A549 (cell line): Measurements from ENCODE around the gene BUD31. TPM values are rescaled to one million over a fixed set of nuclear protein-coding genes. Genes with fewer than 3 reads are reported as not detected.
A peak's percentile ranks its signal among the peaks of the same experiment; 100 is the strongest.

Experiments used
- ATAC-seq, 2 experiments: fragments of 200-7000 bp in 1 of 2; fragments of >200 bp in 1 of 2; cut with Nextera tagmentation in 1 of 2; cut with Tn5 transposase in 1 of 2; 3 replicates each; pipeline versions ENCODE4 v1.8.0 to v1.9.1; 2018 to 2020; ENCODE audit warnings: mild to moderate bottlenecking in 1 of 2, moderate library complexity in 1 of 2
- CTCF ChIA-PET: fragments of 300-600 bp; sonication (Branson Sonifier 250); formaldehyde crosslinking; extraction: SDS; loops from one replicate; lab custom pipeline; 2021; ENCODE audit warnings: antibody characterized with exemption, inconsistent platforms; lab: Yijun Ruan, JAX
- POLR2A ChIA-PET: fragments of 350-600 bp; formaldehyde crosslinking; extraction: SDS; loops from one replicate; lab custom pipeline; 2021; ENCODE audit warnings: antibody characterized with exemption, inconsistent platforms; lab: Yijun Ruan, JAX
- DNase-seq, 2 experiments: peaks; one replicate each; pipeline versions ENCODE4 v3.0.0 to v3.0.0-alpha.2; 2011 to 2016; ENCODE audit warnings: low read depth in 1 of 2, low spot score in 1 of 2
- FAIRE-seq: peaks from 2 replicates; lab custom pipeline; 2011; peaks lifted over from hg19 to GRCh38; lab: Jason Lieb, UNC
- H3K27ac ChIP-seq, 2 experiments: fragments of >200 bp; sonication (Bioruptor Twin); formaldehyde crosslinking; 3 replicates each; pipeline ENCODE4 v1.5.1; 2016 to 2017
- H3K4me1 ChIP-seq: fragments of >200 bp; sonication (Bioruptor Twin); formaldehyde crosslinking; 3 replicates; pipeline ENCODE4 v1.6.1; 2016
- H3K4me2 ChIP-seq: fragments of >200 bp; sonication (Bioruptor Twin); formaldehyde crosslinking; 3 replicates; pipeline ENCODE4 v1.6.1; 2016
- H3K4me3 ChIP-seq: fragments of >200 bp; sonication (Bioruptor Twin); formaldehyde crosslinking; 3 replicates; pipeline ENCODE4 v1.5.1; 2016
- H3K9me3 ChIP-seq: fragments of >200 bp; sonication (Bioruptor Twin); formaldehyde crosslinking; 3 replicates; pipeline ENCODE4 v1.6.1; 2016
- CHD2 ChIP-seq: fragments of 150-350 bp; IDR thresholded peaks from 2 replicates; pipeline ENCODE4 v1.6.1; 2014; ENCODE audit warnings: low read length; ENCODE audit not compliant: partially characterized antibody
- CHD4 ChIP-seq: fragments of 200-600 bp; sonication (generic); IDR thresholded peaks from 2 replicates; pipeline ENCODE4 v1.6.1; 2016; ENCODE audit warnings: antibody characterized with exemption, mild to moderate bottlenecking, borderline replicate concordance
- EHMT2 ChIP-seq: fragments of 200-600 bp; sonication (generic); IDR thresholded peaks from 2 replicates; pipeline ENCODE4 v1.6.1; 2016; ENCODE audit warnings: antibody characterized with exemption, low read depth, mild to moderate bottlenecking, moderate library complexity
- EP300 ChIP-seq, 2 experiments: fragments of >200 bp; sonication (Bioruptor Twin); formaldehyde crosslinking; IDR thresholded peaks; 2 replicates in 1 of 2; 3 replicates in 1 of 2; pipeline ENCODE4 v1.6.1; 2016 to 2017
- FOSB ChIP-seq: fragments of 250-450 bp; sonication (Bioruptor Pico); IDR thresholded peaks from 2 replicates; pipeline ENCODE4 v1.5.0; 2020; ENCODE audit warnings: mild to moderate bottlenecking, moderate library complexity
- FOXS1 ChIP-seq: fragments of 250-450 bp; sonication (Bioruptor Pico); IDR thresholded peaks from 2 replicates; pipeline ENCODE4 v1.5.0; 2020; ENCODE audit warnings: mild to moderate bottlenecking, moderate library complexity
- HEYL ChIP-seq: fragments of 250-450 bp; sonication (Bioruptor Pico); IDR thresholded peaks from 2 replicates; pipeline ENCODE4 v1.8.0; 2021; ENCODE audit warnings: mild to moderate bottlenecking, moderate library complexity
- HOXB13 ChIP-seq: fragments of 250-450 bp; sonication (Bioruptor Pico); IDR thresholded peaks from 2 replicates; pipeline ENCODE4 v1.5.0; 2020; ENCODE audit warnings: low read depth, mild to moderate bottlenecking, moderate library complexity
- JUN ChIP-seq, 2 experiments: fragments of >200 bp; sonication (Bioruptor Twin); formaldehyde crosslinking; IDR thresholded peaks; 2 replicates in 1 of 2; 3 replicates in 1 of 2; pipeline ENCODE4 v1.6.1; 2016 to 2017
- KDM1A ChIP-seq: fragments of 200-600 bp; sonication (generic); IDR thresholded peaks from 2 replicates; pipeline ENCODE4 v1.6.1; 2016; ENCODE audit warnings: low read depth, mild to moderate bottlenecking
- MYC ChIP-seq: IDR thresholded peaks from 2 replicates; pipeline ENCODE4 v1.6.1; 2012; ENCODE audit warnings: mild to moderate bottlenecking, inconsistent platforms, low read length, improper control_type of control experiment, borderline replicate concordance
- NFE2L2 ChIP-seq: fragments of 150-350 bp; conservative IDR thresholded peaks from 2 replicates; pipeline ENCODE4 v1.6.1; 2014; ENCODE audit warnings: low read length
- POLR2AphosphoS2 ChIP-seq: conservative IDR thresholded peaks from 2 replicates; pipeline ENCODE4 v1.6.1; 2012; ENCODE audit warnings: low read length, improper control_type of control experiment, inconsistent platforms
- RARB ChIP-seq: fragments of 250-450 bp; sonication (Bioruptor Pico); IDR thresholded peaks from 2 replicates; pipeline ENCODE4 v1.8.0; 2021; ENCODE audit warnings: mild to moderate bottlenecking, moderate library complexity
- RCOR1 ChIP-seq: fragments of 150-350 bp; IDR thresholded peaks from 2 replicates; pipeline ENCODE4 v1.6.1; 2014; ENCODE audit warnings: antibody characterized with exemption, low read length, low read depth
- RFX5 ChIP-seq: fragments of 450-650 bp; IDR thresholded peaks from 2 replicates; pipeline ENCODE4 v1.7.1; 2014; ENCODE audit warnings: antibody characterized with exemption, mild to moderate bottlenecking, moderate library complexity
- TP53 ChIP-seq: fragments of 250-450 bp; sonication (Bioruptor Pico); IDR thresholded peaks from 2 replicates; pipeline ENCODE4 v1.5.0; 2021; ENCODE audit warnings: mild to moderate bottlenecking, moderate library complexity
- ZC3H11A ChIP-seq: fragments of 450-650 bp; IDR thresholded peaks from 2 replicates; pipeline ENCODE4 v1.6.1; 2014; ENCODE audit warnings: antibody characterized with exemption, mild to moderate bottlenecking
- WGBS: methylation state at CpG from one replicate; pipeline ENCODE4 v1.1.6; 2017; ENCODE audit errors: missing lambda C conversion rate; 5-methylcytosine and 5-hydroxymethylcytosine counted together
- polyA plus RNA-seq, 4 experiments: library from polyadenylated mRNA; depleted of rRNA in 3 of 4; stranded (reverse); fragments of >200 nt; fragmentation: RNase III in 1 of 4; extraction: RNeasy Plus Mini Kit Qiagen cat#74134 plus additional on column Dnase treatment in 1 of 4; gene quantifications; 2 replicates in 3 of 4; 3 replicates in 1 of 4; pipeline ENCODE4 v1.2.3, GENCODE V29; 2011 to 2017
- TF ChIP-seq, protein P1 (sequence below): fragments of 200-600 bp; sonication (generic); IDR thresholded peaks from 2 replicates; pipeline ENCODE4 v1.6.1; 2016; ENCODE audit warnings: antibody characterized with exemption, mild to moderate bottlenecking, moderate library complexity
- TF ChIP-seq, protein P2 (sequence below): fragments of 250-450 bp; sonication (Bioruptor Pico); IDR thresholded peaks from 2 replicates; pipeline ENCODE4 v1.5.0; 2020; ENCODE audit warnings: low read depth, mild to moderate bottlenecking, moderate library complexity
- TF ChIP-seq, protein P3 (sequence below): fragments of >200 bp; sonication (Bioruptor Twin); formaldehyde crosslinking; IDR thresholded peaks from 2 replicates; pipeline ENCODE4 v1.6.1; 2016
- TF ChIP-seq, protein P4 (sequence below): IDR thresholded peaks from 2 replicates; pipeline ENCODE4 v1.6.1; 2012

Gene BUD31
- polyA plus RNA-seq, 2 of the 4 experiments (the other 2 are of a cell fraction), result 96.5 to 105 TPM

DNA sequence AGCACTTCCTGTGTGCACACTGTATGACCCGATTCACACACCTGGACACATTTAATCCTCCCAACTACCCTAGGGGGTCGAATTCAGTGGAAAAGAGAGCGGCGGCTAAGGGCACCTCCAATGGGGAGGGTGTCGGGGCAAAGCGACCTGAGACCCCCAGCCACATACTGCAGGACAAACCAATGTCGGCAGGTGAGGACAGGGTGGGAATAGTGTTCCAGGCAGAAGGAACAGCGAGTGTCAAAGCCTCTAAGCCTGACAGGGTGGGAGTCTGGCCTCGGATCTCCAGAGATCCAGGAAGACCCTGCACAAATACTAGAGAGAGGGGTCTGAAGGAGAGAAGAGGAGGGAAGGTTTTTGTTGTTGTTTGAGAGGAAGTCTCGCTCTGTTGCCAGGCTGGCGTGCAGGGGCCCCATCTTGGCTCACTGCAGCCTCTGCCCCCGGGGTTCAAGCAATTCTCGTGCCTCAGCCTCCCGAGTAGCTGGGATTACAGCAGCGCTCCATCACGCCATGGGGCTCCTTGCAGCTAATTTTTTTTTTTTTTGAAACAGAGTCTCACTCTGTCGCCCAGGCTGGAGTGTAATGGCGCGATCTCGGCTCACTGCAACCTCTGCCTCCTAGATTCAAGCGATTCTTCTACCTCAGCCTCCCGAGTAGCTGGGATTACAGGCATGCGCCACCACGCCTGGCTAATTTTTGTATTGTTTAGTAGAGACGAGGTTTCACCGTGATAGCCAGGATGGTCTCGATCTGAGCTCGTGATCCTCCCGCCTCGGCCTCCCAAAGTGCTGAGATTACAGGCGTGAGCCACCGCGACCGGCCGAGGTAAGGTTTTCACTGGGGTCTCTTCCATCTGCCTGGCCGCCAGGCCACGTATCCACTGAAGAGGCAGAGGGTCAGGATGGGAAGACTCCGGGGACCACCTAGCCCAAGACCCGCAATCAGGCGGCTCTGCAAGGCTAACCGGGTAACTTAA lies 35.4 kb upstream of the BUD31 start:
- peak overlapping the region; percentile 83 for H3K4me2 ChIP-seq
- DNase-seq, result no peak
- H3K27ac ChIP-seq, result peak overlapping the region; percentile 95 to 98
- CTCF ChIA-PET, result interaction anchor here (0.9 to 1.4 kb wide), 2 partner anchors 9 to 13 kb away, joined by 4 read pairs; no protein-coding TSS in a partner anchor
- TF ChIP-seq HEYL (CRISPR knock-in tag) (no peak), RFX5 (no peak), HOXB13 (CRISPR knock-in tag) (no peak), RARB (CRISPR knock-in tag) (no peak), TP53 (CRISPR knock-in tag) (no peak), POLR2AphosphoS2 (no peak), FOSB (CRISPR knock-in tag) (no peak), ZC3H11A (no peak), CHD2 (no peak), EP300 (IDR thresholded peaks at IDR 0.05) (no peak), JUN (IDR thresholded peaks at IDR 0.05) (no peak)
- TF ChIP-seq, protein P1, sequence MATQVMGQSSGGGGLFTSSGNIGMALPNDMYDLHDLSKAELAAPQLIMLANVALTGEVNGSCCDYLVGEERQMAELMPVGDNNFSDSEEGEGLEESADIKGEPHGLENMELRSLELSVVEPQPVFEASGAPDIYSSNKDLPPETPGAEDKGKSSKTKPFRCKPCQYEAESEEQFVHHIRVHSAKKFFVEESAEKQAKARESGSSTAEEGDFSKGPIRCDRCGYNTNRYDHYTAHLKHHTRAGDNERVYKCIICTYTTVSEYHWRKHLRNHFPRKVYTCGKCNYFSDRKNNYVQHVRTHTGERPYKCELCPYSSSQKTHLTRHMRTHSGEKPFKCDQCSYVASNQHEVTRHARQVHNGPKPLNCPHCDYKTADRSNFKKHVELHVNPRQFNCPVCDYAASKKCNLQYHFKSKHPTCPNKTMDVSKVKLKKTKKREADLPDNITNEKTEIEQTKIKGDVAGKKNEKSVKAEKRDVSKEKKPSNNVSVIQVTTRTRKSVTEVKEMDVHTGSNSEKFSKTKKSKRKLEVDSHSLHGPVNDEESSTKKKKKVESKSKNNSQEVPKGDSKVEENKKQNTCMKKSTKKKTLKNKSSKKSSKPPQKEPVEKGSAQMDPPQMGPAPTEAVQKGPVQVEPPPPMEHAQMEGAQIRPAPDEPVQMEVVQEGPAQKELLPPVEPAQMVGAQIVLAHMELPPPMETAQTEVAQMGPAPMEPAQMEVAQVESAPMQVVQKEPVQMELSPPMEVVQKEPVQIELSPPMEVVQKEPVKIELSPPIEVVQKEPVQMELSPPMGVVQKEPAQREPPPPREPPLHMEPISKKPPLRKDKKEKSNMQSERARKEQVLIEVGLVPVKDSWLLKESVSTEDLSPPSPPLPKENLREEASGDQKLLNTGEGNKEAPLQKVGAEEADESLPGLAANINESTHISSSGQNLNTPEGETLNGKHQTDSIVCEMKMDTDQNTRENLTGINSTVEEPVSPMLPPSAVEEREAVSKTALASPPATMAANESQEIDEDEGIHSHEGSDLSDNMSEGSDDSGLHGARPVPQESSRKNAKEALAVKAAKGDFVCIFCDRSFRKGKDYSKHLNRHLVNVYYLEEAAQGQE, result no peak
- TF ChIP-seq, protein P2, sequence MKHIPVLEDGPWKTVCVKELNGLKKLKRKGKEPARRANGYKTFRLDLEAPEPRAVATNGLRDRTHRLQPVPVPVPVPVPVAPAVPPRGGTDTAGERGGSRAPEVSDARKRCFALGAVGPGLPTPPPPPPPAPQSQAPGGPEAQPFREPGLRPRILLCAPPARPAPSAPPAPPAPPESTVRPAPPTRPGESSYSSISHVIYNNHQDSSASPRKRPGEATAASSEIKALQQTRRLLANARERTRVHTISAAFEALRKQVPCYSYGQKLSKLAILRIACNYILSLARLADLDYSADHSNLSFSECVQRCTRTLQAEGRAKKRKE (CRISPR knock-in tag), result no peak
- TF ChIP-seq, all 56 proteins: peak for 0
- POLR2A ChIA-PET, result interaction anchor here (0.6 to 2.4 kb wide), 2 partner anchors 14 to 35 kb away, joined by 5 to 15 read pairs; partner anchors contain the start of genes BUD31 and PDAP1
- no peak for FAIRE-seq
- H3K4me1 ChIP-seq, result peaks cover 29% of the 10 kb centered on the region
- ATAC-seq, result no peak
- H3K9me3 ChIP-seq, result no peaks in the 10 kb centered on the region
- H3K4me3 ChIP-seq, result peak overlapping the region; percentile 96
- WGBS, result 89% methylated on average over 37 of the region's 41 CpGs

DNA sequence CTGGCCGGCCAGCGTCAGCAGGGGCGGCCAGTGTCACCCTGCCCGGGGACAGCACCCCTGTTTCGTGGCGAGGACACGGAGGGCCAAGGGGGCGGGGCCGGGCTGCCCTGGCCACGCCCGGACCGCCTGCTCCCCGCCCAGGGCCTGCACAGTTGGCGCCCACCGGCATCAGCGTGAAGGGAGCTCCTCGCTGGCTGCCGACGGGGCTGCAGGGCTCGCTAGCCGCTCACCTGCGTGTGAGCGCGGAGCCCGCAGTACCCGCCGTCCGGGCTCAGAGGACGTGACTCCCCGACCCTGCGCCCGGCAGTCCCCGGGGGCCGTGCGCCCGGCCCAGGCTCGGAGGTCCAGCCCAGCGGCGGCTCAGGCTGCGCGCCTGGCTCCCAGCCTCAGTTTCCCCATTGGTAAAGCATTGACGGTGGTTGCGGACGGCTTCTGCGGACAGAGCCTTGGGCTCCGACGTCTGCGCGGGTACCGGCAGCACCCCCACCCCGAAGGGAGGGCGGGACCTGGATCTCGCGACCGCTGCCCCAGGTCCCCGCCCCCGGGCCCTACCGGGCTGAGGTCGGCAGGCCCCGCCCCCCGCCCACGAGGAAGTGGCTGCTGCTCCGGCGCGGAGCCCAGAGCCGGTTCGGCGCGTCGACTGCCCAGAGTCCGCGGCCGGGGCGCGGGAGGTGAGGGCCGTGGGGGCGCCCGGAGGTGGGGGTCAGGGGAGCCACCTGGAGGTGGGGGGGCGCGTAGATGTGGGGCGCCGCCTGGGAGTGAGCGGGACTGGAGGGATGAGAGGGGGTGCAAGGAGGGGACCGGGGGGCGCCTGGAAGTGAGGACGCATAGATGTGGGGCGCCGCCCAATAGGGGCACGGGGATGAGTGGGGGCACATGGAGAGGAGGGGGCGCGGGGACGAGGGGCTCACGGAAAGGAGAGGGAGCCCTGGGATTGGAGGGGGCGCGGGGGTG lies 34.4 kb upstream of the BUD31 start, which contains the start of gene ARPC1B:
Gene ARPC1B, plus strand, starts transcription at position 620 of the 954 bp plus-strand sequence. CDS start 10,985 bp downstream, outside the sequence.
- Histone ChIP-seq H3K4me1 (peaks cover 39% of the 10 kb centered on the region), H3K4me2 (peak within 1 kb of the TSS; percentile 83), H3K27ac (peak within 1 kb of the TSS; percentile 95 to 98), H3K4me3 (peak within 1 kb of the TSS; percentile 96), H3K9me3 (no peaks in the 10 kb centered on the region)
- ChIA-PET POLR2A (interaction anchor here (0.6 to 2.4 kb wide), 3 partner anchors 13 to 34 kb away, joined by 3 to 15 read pairs (median 5); partner anchors contain the start of genes BUD31 and PDAP1), CTCF (interaction anchor here (0.9 to 1.4 kb wide), 2 partner anchors 10 to 12 kb away, joined by 4 read pairs; no protein-coding TSS in a partner anchor)
- DNase-seq, result peak; percentile 78 to 91
- peak; percentile 85 to 87 for ATAC-seq
- FAIRE-seq, result no peak
- WGBS, result 0% methylated on average over 22 of the region's 95 CpGs
- TF ChIP-seq POLR2AphosphoS2 (no peak), FOXS1 (no peak), RCOR1 (no peak), MYC (0 out of 2 replicates have a peak, but pooled peaks have one; percentile 36), EHMT2 (no peak), JUN (IDR thresholded peaks at IDR 0.05) (peak in 1 of 2 experiments; percentile 90; a peak in 4 of 5 replicates), KDM1A (no peak), RFX5 (no peak), CHD4 (no peak), NFE2L2 (no peak), HOXB13 (CRISPR knock-in tag) (no peak)
- TF ChIP-seq, protein P3, sequence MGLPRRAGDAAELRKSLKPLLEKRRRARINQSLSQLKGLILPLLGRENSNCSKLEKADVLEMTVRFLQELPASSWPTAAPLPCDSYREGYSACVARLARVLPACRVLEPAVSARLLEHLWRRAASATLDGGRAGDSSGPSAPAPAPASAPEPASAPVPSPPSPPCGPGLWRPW, result no peak
- TF ChIP-seq, protein P4, sequence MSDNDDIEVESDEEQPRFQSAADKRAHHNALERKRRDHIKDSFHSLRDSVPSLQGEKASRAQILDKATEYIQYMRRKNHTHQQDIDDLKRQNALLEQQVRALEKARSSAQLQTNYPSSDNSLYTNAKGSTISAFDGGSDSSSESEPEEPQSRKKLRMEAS, result 0 out of 2 replicates have a peak, but pooled peaks have one; percentile 25
- TF ChIP-seq, protein P1, result peak; percentile 59
